ENCODE results near the gene CRNKL1.

Gene CRNKL1

DNA sequence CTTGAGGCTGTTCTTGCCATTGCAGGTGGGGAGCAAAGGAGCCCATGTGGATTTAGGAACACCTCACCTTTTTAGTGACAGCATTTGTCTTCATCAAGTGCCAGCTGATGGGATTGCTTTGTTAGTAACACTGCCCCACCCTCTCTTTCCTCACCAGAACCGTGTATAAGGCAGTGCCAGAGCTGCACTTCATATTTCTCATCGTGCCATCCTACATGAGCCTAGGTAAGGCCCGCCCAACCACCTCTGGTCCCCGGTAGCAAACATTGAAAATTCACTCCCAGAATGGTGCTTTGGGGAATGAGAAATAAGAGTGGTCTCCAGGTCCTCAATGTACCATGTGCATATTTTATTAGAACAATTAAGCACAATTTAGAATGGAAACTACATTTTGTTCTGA is 22.8 kb upstream of the CRNKL1 start:
- Mint-ChIP-seq H3K27me3 (peaks cover 28% of the 10 kb centered on the region), H3K27ac (no peak overlapping the region), H3K4me3 (no peak overlapping the region), H3K9me3 (no peaks in the 10 kb centered on the region), H3K4me1 (no peaks in the 10 kb centered on the region)
- DNase-seq = no peak
- no peak for ATAC-seq

DNA sequence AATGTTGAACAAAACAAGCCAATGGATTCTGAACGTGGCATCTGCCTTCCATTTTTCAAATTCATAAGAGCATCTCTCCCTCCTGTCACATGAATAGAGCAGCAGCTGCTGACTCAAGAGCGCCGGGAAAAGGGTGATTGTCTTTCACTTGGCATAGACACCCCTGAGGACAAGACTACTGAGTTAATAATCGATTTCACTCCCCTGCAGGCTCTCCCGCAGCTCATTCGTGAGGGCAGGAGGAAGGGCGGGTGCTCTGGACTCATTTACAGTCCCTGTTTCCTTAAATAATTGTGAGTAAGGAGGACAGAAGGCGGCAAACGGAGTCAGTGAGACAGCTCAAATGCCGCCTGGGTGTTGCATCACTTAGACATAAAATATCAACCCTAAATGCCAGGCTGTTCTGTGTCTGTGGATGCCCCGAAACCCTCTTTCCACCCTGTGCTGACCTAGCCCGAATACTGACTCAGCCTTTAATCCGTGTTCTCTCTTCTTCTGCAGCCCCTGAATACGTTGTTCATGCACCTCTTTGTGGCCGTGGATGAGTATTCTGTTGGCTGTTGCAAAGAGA is 21.6 kb upstream of the CRNKL1 start:
- H3K4me1 Mint-ChIP-seq = no peaks in the 10 kb centered on the region

DNA sequence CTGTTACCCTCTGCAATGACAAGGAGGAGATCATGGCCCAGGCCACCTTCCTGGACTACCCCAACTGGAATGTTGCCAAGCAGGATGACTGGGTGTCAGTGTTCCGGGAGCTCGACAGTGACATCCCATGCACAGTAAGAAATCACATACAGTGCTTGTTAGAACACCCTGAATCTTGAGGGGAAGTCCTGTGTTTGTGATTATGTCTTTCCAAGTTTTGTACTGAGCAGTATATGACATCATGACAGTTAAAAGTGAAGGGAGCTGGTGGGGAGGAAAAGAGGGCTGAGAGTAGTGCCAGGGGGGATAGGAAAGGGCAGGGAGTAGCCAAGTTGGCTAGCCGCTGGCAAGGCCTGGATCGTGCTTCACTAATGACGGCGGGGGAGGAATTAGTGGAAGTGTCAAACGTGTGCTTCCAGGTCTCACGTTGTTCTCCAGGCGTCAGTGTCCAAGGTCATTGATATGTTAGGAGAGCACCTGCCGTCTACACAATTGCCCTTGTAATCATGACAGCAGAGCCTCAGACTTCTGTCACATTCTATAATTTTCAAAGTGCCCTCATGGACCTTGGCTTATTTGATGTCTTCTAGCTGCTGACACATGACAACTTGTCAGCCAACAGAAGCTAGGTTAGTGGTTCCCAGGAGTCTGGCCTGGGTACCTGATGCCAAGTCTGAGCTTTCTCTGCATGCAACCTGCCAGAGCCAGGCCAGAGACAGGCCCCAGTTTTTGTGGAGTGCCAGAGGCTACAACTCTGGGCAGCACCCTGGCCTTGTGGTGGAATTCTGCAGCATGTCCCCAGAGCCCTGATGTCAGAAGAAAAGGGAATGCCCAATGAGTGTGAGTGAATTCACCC is 18.8 kb upstream of the CRNKL1 start:
- Mint-ChIP-seq H3K4me1 (no peaks in the 10 kb centered on the region), H3K4me3 (no peak overlapping the region), H3K27ac (no peak overlapping the region), H3K27me3 (peaks cover 5% of the 10 kb centered on the region), H3K9me3 (no peaks in the 10 kb centered on the region)
- DNase-seq = no peak
- ATAC-seq = no peak

More for the DNA sequence above, 21.6 kb upstream of the CRNKL1 start:
- no peak overlapping the region for H3K4me3 Mint-ChIP-seq
- no peaks in the 10 kb centered on the region for H3K9me3 Mint-ChIP-seq
- ATAC-seq (no peak), DNase-seq (no peak)
- H3K27me3 Mint-ChIP-seq = peaks cover 23% of the 10 kb centered on the region
- H3K27ac Mint-ChIP-seq = no peak overlapping the region

DNA sequence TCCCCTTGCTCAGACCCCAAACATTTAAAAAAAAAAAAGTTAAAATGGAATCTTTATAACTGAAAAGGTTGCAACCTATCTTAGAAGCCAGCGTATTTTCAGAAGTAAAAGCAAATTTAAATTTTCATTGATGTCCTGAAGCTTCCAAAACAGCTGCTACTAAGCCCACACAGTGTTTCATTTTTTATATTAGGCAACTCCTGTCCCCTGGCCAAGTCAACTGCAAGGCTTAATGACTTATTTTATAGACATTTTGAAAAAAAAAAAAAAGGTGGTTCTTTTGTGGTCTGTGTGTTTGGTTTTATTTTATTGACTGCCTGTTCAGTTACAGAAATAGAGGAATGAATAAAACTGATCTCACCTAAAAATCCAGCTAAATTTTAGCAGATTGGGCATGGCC is 13.1 kb upstream of the CRNKL1 start:
- peaks cover 35% of the 10 kb centered on the region for H3K27me3 Mint-ChIP-seq
- no peaks in the 10 kb centered on the region for H3K9me3 Mint-ChIP-seq
- DNase-seq = no peak
- H3K27ac Mint-ChIP-seq = no peak overlapping the region
- no peak overlapping the region for H3K4me3 Mint-ChIP-seq
- ATAC-seq = no peak
- no peaks in the 10 kb centered on the region for H3K4me1 Mint-ChIP-seq

DNA sequence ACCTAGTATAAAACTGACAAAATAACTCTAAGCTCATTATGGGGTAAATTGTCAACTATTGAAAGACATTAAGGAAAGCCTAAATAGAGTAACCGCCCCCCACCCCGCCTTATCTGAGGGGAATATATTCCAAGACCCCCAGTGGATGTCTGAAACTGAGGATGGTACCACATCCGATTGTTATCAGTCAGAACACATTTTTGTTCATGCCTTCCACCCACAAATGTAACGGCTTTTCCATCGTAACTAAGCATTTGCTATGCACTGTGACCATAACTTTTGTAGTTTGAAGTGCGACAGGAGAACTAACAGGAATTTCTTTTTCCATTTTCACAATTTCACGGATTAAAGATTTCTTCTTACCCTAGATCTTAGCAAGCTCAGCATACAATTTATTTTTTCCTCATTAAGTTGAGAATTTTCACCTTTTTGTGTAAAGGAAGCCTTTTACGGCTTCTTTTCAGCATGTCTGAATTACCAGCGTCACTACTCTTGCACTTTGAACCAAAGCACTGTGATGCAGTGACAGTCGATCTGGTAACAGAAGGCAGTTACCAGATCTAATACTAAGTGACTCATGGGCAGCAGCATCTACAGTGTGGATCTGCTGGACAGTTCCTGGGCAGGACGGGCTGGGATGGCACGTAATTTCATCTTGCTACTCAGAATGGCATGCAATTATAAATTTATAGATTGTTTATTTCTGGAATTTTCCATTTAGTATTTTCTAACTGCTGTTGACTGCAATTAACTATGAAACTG is 11.9 kb upstream of the CRNKL1 start:
- Mint-ChIP-seq H3K4me3 (no peak overlapping the region), H3K9me3 (no peaks in the 10 kb centered on the region), H3K4me1 (no peaks in the 10 kb centered on the region), H3K27me3 (peaks cover 44% of the 10 kb centered on the region), H3K27ac (no peak overlapping the region)
- ATAC-seq = no peak
- DNase-seq = no peak

DNA sequence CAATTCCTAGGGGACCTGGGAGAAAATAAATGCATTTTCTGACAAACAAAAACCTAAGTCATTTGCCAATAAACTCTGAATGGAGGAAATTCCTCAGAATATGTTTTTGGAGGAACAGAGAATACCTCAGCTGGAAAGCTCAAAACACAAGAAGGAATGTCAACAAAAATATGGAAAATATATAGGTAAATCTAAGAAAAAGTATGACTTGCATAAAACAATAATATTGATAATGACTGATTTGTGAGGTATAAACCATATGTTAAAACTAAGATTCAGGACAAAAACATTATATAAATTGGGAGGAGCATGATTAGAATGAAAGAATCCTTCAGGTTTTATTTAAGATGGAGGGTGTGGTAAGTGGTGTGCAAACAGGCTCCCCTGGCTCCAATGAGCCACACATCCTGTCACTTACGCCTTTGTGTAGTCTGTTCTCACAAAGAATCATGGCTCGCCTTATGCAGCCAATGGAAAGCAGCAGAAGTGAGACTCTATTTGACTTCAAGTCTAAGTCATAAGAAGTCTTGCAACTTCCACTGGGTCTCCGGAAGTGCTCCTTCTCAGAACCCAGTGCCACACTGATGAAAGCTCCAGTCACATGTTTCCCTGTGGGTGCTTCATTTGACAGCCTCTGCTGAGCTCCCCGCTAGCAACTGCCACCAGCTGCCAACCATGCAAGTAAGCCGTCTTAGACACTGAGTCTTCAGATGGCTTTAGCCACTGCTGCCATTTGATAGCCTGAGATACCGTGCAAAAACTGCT is 8.2 kb upstream of the CRNKL1 start:
- Mint-ChIP-seq H3K4me3 (no peak overlapping the region), H3K9me3 (no peaks in the 10 kb centered on the region), H3K27ac (no peak overlapping the region), H3K27me3 (peaks cover 38% of the 10 kb centered on the region), H3K4me1 (no peaks in the 10 kb centered on the region)
- no peak for DNase-seq
- no peak for ATAC-seq

DNA sequence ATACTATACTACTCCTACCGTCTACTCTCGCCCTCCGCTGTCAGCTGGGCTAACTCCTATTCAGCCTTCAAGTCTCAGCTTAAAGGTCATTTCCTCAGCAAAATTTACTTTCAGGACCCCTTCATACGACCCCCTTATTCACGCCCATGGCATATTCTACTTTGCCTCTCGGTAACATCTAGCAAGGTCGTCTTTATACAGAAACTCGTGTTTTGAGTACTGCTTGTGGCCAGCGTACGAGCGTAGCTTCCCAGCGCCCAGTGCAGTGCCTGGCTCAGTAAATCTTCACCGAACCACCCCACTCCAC is 546 bp downstream of the CRNKL1 start:
- no peak for DNase-seq
- Mint-ChIP-seq H3K27me3 (no peaks in the 10 kb centered on the region), H3K9me3 (no peaks in the 10 kb centered on the region), H3K27ac (peak overlapping the region; percentile 98 to 99), H3K4me1 (peaks cover 13% of the 10 kb centered on the region), H3K4me3 (peak overlapping the region; percentile 97 to 99)
- peak; percentile 57 for ATAC-seq

DNA sequence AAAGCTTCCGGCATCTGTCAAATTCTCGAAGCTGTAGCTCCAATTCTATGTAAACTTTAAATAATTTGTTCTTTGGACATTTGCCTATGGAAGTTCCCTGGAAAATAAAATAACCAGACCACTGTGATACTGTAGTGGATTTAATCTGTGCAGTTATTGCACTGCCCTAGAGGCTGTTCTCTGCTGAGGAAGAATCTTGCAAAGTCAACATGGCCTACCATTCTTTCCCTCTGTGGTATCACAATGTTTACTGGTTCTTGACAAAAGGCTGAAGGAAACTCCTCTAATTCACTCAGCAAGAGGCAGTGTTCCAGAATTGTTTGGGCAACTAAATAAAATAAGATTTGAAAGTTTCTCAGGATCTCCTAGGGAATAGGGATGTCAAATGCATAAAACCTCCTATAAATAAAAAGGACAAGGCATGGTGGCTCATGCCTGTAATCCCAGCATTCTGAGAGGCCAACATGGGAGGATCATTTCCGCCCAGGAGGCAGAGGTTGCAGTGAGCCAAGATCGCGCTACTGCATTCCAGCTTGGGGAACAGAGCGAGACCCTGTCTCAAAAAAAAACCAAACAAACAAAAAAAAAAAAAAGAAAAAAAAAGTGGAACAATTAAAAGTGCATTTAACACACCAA is 12.4 kb downstream of the CRNKL1 start:
- H3K27me3 Mint-ChIP-seq = no peaks in the 10 kb centered on the region
- no peaks in the 10 kb centered on the region for H3K4me1 Mint-ChIP-seq
- no peak for DNase-seq
- ATAC-seq = no peak
- H3K9me3 Mint-ChIP-seq = no peaks in the 10 kb centered on the region
- no peak overlapping the region for H3K27ac Mint-ChIP-seq
- no peak overlapping the region for H3K4me3 Mint-ChIP-seq

DNA sequence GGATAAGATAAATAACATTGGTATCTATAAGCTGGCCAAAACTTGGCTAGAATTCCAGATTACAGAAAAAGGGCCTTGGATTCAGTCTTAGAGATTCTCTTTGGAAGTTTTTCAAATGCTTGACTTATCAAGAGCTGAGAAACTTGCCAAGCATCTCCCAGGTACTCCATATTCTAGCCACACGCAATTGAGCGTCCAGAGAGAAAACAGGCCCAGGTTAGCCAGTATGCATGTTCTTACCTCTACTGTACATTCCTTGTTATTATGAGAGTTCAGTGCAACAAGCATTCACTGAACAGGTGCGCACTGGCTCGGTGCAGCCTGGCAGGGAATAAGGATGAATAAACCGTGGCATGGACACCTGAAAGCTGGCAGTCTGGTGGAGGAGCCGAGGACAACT is 13.7 kb downstream of the CRNKL1 start:
- H3K4me3 Mint-ChIP-seq = no peak overlapping the region
- ATAC-seq (no peak), DNase-seq (no peak)
- no peak overlapping the region for H3K27ac Mint-ChIP-seq
- H3K4me1 Mint-ChIP-seq = no peaks in the 10 kb centered on the region
- H3K27me3 Mint-ChIP-seq = no peaks in the 10 kb centered on the region
- H3K9me3 Mint-ChIP-seq = no peaks in the 10 kb centered on the region

DNA sequence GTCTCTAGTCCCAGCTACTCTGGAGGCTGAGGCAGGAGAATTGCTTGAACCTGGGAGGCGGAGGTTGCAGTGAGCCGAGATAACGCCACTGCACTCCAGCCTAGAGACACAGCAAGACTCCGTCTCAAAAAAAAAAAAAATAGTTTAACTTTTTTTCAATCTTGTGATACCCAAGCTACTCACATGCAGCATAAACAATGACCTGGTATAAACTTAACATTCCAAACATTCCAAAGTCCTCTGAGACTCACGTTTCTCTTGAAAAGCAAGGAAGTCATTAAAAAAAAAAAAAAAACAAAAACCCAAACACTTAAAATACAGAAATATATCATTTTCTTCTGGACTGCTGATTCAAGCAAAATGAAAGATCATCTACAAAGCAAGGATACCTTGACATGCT is 14.3 kb downstream of the CRNKL1 start:
- no peaks in the 10 kb centered on the region for H3K4me1 Mint-ChIP-seq
- H3K9me3 Mint-ChIP-seq = no peaks in the 10 kb centered on the region
- no peak for ATAC-seq
- no peak for DNase-seq
- no peak overlapping the region for H3K4me3 Mint-ChIP-seq
- H3K27me3 Mint-ChIP-seq = no peaks in the 10 kb centered on the region
- no peak overlapping the region for H3K27ac Mint-ChIP-seq

DNA sequence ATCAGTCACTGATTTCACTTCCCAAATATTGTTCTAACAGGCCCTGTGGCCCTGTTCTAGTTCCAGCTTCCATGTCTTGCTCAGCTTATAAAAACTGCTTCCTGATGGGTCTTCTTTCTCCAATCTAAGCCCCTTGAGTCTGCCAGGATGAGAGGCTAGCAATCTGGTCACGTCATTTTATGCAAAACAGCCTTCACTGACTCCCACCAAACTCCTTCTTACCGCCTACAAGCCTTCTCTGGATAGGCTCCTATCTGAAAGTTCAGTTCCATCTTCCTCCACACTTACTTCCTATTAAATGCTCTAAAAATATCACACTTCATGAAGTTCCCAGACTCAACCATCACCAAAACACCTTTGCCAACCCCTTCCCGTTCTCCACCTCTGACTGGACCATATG is 15.5 kb downstream of the CRNKL1 start:
- no peaks in the 10 kb centered on the region for H3K4me1 Mint-ChIP-seq
- H3K27ac Mint-ChIP-seq = peak overlapping the region; percentile 29 to 72
- DNase-seq (no peak), ATAC-seq (no peak)
- no peak overlapping the region for H3K4me3 Mint-ChIP-seq
- no peaks in the 10 kb centered on the region for H3K27me3 Mint-ChIP-seq
- no peaks in the 10 kb centered on the region for H3K9me3 Mint-ChIP-seq

DNA sequence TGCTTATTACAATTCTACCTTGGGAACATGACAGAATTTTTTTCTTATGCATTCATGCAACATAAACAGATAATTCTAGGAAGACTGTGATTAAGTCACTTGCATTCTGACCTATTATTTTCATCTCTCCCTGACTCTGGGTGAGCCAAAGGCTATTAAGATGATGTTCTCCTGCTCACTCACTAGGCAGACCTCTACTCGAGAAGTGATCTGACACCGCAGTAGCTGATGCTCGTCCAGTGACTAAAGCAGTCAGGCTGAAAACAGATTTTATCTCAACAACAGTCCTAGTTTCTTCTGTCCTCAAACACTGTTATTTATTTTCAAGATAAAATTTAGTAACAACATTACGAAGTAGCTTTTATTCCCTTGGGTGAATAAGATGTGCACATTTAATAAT is 17.8 kb downstream of the CRNKL1 start:
- DNase-seq = no peak
- H3K4me1 Mint-ChIP-seq = peaks cover 9% of the 10 kb centered on the region
- no peaks in the 10 kb centered on the region for H3K9me3 Mint-ChIP-seq

DNA sequence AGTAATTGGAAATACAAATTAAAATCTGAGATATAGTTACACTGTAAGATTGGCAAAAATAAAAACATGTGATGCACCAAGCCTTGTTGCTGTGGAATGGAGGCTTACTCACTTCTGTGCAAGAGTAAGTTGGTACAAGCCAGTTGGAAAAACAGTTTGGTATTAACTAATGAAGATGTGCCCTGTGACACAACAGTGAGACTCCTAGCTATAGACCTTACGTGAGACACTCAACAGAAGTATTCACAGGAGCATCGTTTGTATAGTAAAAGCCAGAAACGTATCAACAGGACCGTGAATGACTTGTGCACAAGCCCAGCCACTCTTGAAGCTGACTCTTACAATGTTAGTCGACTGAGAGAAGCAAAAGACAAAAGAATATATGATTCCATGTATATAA is 20.5 kb downstream of the CRNKL1 start:
- H3K4me1 Mint-ChIP-seq = peaks cover 9% of the 10 kb centered on the region
- no peak overlapping the region for H3K27ac Mint-ChIP-seq
- H3K4me3 Mint-ChIP-seq = no peak overlapping the region
- DNase-seq (no peak), ATAC-seq (no peak)
- no peaks in the 10 kb centered on the region for H3K9me3 Mint-ChIP-seq
- no peaks in the 10 kb centered on the region for H3K27me3 Mint-ChIP-seq

More for the DNA sequence above, 17.8 kb downstream of the CRNKL1 start:
- Mint-ChIP-seq H3K27me3 (no peaks in the 10 kb centered on the region), H3K4me3 (no peak overlapping the region), H3K27ac (no peak overlapping the region)
- ATAC-seq = no peak

DNA sequence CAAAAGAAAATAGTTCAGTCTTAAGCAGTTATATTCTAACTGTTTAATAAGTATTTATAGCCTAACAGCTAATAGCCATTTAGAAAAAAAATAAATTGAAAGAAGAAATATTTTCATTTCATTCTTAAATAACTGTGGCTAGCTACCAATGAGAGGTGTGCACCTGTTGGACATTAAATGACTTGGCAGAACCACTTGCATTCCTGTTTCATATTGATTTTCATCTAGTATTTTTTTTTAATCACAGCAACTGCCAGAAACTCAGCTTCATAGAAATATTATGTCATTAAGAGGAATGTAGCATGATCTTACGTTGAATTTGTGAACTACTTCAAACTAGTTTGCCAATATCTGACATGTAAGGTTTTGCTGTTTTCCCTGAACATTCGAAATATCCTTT is 25.0 kb downstream of the CRNKL1 start:
- Mint-ChIP-seq H3K9me3 (no peaks in the 10 kb centered on the region), H3K27me3 (no peaks in the 10 kb centered on the region), H3K4me1 (peaks cover 23% of the 10 kb centered on the region), H3K4me3 (no peak overlapping the region), H3K27ac (no peak overlapping the region)
- DNase-seq (no peak), ATAC-seq (no peak)

DNA sequence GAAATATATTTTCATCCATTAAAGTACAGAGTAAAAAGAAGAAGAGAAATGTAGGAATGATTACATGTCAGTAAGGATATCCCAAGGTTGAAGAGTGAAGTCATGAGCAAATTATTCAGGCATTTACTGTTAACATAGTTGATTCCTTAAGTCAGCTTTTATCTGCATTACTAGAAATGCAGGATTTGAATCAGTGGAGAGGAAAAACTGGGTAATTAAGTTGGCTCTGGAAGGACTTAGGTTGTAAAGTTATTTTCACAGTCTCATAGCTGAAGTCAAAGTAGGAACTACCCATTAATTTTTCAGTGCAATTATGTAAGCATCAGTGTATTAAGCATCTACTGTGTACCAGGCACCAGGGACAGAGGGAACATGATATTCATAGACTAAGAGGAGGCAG is 27.3 kb downstream of the CRNKL1 start:
- H3K4me1 Mint-ChIP-seq = peaks cover 37% of the 10 kb centered on the region
- H3K9me3 Mint-ChIP-seq = no peaks in the 10 kb centered on the region
- no peak overlapping the region for H3K27ac Mint-ChIP-seq
- H3K4me3 Mint-ChIP-seq = no peak overlapping the region
- ATAC-seq (no peak), DNase-seq (no peak)
- no peaks in the 10 kb centered on the region for H3K27me3 Mint-ChIP-seq
